DOHH2 (cell line): ENCODE results near the gene ARHGAP22.

Source experiments
- EZH2phosphoT487 ChIP-seq: fragments of 200-600 bp; sonication (generic); IDR thresholded peaks from 2 replicates; pipeline ENCODE4 v1.6.1; 2017; ENCODE audit warnings: borderline replicate concordance, mild to moderate bottlenecking, antibody characterized with exemption, low read length, moderate library complexity, mixed read lengths
- TF ChIP-seq, protein P1 (sequence below): fragments of 200-600 bp; sonication (generic); IDR thresholded peaks from one replicate; pipeline ENCODE4 v1.5.1; 2014; ENCODE audit warnings: antibody characterized with exemption, mild to moderate bottlenecking, low read depth, low read length; ENCODE audit not compliant: poor library complexity, severe bottlenecking

DNA sequence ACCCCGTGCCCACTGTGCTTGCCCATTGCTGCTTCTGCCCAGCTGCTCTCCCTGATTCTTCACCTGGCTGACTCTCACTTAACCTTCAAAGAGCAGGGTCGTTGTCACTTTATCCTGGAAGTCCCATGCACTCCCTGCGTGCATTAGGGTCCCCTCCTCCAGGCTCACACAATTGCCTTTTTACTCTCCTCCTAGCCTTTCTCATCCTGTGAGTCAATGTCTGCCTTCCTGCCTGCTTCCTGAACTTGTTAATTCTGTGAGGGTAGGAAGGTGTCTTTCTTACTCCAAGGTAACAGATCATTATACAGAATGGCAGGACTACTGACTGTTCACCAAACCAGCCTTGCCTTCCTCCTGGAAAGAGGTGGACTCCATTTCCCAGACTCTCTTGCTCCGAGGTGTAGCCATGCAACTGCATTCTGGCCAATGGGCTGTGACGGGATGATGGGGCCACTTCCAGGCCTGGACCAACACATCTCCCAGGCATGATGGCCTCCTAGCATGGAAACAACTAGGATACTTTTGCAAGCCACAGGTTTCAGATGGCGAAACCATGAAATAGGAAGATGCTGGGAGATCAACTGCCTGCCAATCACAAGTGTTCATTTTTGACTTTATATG is 54.7 kb downstream of the ARHGAP22 start:
- TF ChIP-seq, protein P1, sequence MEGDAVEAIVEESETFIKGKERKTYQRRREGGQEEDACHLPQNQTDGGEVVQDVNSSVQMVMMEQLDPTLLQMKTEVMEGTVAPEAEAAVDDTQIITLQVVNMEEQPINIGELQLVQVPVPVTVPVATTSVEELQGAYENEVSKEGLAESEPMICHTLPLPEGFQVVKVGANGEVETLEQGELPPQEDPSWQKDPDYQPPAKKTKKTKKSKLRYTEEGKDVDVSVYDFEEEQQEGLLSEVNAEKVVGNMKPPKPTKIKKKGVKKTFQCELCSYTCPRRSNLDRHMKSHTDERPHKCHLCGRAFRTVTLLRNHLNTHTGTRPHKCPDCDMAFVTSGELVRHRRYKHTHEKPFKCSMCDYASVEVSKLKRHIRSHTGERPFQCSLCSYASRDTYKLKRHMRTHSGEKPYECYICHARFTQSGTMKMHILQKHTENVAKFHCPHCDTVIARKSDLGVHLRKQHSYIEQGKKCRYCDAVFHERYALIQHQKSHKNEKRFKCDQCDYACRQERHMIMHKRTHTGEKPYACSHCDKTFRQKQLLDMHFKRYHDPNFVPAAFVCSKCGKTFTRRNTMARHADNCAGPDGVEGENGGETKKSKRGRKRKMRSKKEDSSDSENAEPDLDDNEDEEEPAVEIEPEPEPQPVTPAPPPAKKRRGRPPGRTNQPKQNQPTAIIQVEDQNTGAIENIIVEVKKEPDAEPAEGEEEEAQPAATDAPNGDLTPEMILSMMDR, result no peak
- TF ChIP-seq EZH2phosphoT487, result no peak
